Measurements from ENCODE around the gene SMAD3.

Gene SMAD3

DNA sequence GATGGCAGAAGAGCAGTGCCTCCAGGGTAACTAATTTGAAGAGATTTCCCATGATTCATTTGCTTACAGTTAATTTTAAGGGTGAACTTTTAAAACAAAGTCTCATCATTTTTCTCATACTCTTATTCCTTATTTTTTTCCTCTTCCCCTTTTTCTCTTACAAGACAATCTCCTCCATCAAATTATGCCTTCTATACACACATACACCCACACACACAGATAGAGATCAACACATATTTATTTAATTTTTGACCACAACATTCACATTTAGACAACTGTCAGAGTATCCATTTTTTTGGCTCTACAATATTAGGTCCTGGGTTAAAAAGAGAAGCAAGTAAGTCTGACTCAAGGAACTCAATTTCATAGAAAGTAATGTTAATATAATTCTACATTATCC lies 151.5 kb downstream of the SMAD3 start:
- in situ Hi-C loops (cut with MboI; ENCODE audit: low pct_unique_long_range_greater_than_20kb, low sequenced_read_pairs, unreplicated experiment), result no loop called here
- TF ChIP-seq CTCF (IDR thresholded peaks at IDR 0.05; ENCODE audit: extremely low read depth, insufficient read depth, missing control alignments), result no peak
- DNase-seq (ENCODE audit: low spot score), result no peak

DNA sequence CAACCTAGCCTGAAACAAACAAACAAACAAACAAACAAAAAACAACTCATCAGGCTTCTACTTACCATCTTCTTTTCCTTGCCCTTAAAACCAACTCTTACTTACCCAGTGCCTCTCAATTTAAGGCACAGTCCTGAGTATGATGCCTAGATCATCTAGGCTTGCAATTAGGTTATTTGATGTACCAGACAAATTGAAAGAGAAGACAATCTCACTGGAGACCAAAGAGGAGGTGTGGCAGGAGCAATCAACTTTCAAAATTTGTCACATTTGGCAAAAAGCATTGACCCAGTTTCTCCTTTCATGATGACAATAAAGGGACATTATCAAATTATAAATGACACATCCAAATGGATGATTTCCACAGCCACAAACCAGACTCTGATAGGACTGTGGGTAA lies 153.0 kb downstream of the SMAD3 start:
- no peak for DNase-seq (ENCODE audit: low spot score)
- in situ Hi-C loops (cut with MboI; ENCODE audit: low pct_unique_long_range_greater_than_20kb, low sequenced_read_pairs, unreplicated experiment), result no loop called here
- TF ChIP-seq CTCF (IDR thresholded peaks at IDR 0.05; ENCODE audit: extremely low read depth, insufficient read depth, missing control alignments), result no peak

DNA sequence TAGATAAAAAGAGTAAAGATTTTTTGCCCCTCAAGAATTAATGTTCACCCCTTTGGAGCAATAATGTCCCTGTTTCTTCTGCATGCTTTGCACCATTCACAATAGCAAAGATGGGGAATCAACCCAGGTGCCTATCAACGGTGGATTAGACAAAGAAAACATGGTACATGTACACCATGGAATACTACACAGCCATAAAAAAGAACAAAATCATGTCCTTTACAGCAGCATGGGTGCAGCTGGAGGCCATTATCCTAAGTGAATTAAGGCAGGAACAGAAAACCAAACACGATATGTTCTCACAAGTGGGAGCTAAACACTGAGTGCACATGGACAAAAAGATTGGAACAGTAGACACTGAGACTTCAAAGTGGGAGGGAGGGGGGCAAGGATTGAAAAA lies 153.9 kb downstream of the SMAD3 start:
- TF ChIP-seq CTCF (IDR thresholded peaks at IDR 0.05; ENCODE audit: extremely low read depth, insufficient read depth, missing control alignments), result no peak
- in situ Hi-C loops (cut with MboI; ENCODE audit: low pct_unique_long_range_greater_than_20kb, low sequenced_read_pairs, unreplicated experiment), result no loop called here
- no peak for DNase-seq (ENCODE audit: low spot score)

- no peak for DNase-seq (ENCODE audit: low spot score)
- no peak for TF ChIP-seq CTCF (IDR thresholded peaks at IDR 0.05; ENCODE audit: extremely low read depth, insufficient read depth, missing control alignments)
- in situ Hi-C loops (cut with MboI; ENCODE audit: low pct_unique_long_range_greater_than_20kb, low sequenced_read_pairs, unreplicated experiment), result no loop called here
Observed at GRCh38 chr15:67224889-67225288, 159.5 kb downstream of the SMAD3 start.

DNA sequence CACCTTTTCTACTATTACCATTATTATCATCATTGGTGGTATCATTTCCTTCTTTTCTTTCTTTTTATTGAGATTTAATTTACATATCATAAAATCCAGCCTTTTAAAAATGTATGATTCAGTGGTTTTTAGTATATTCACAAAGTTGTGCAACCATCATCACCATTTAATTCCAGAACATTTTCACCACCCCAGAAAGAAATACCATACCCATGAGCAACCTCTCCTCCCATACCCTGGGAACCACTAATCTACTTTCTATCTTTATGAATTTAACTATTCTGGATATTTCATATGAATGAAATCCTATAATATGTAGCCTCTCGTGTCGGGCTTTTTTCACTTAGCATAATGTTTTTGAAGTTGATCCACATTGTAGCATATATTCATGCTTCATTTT lies 159.9 kb downstream of the SMAD3 start:
- no peak for TF ChIP-seq CTCF (IDR thresholded peaks at IDR 0.05; ENCODE audit: extremely low read depth, insufficient read depth, missing control alignments)
- DNase-seq (ENCODE audit: low spot score), result no peak
- in situ Hi-C loops (cut with MboI; ENCODE audit: low pct_unique_long_range_greater_than_20kb, low sequenced_read_pairs, unreplicated experiment), result no loop called here

DNA sequence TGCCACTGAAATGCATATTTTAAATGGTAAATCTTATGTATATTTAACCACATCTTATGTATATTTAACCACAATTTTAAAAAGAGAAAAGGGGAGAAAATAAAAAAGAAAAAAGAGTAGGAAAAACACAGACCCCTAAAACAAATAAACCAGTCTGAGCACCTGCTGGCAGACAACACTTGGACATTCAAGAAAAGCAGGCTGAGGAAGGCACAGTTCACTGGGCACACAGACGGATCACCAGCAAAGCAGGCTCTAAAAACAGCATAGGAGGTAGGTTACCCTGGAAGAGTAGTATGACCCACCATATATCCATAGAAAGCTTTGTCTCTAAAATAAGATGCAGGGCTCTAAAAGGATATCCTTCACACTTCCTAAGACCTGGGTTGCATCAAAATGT lies 162.0 kb downstream of the SMAD3 start:
- no peak for TF ChIP-seq CTCF (IDR thresholded peaks at IDR 0.05; ENCODE audit: extremely low read depth, insufficient read depth, missing control alignments)
- in situ Hi-C loops (cut with MboI; ENCODE audit: low pct_unique_long_range_greater_than_20kb, low sequenced_read_pairs, unreplicated experiment), result no loop called here
- DNase-seq (ENCODE audit: low spot score), result no peak

DNA sequence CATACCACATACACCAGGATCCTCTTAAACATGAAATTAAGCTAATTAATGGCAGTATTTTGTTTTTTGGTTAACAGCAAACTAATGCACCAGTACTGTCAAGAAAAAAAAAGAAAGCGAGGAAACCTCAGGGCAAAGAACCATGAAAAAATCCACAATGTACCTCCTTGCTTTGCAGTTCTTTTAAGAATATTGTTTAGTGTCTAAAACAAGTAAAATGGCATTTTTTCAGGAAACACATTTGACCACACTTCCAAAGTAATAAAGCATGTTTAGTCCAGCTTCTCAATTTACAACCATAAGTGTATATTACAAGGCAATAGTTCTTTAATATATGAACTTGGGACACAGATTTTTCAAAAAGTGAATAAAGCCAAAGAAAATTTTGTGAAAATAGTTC lies 162.4 kb downstream of the SMAD3 start:
- no peak for TF ChIP-seq CTCF (IDR thresholded peaks at IDR 0.05; ENCODE audit: extremely low read depth, insufficient read depth, missing control alignments)
- in situ Hi-C loops (cut with MboI; ENCODE audit: low pct_unique_long_range_greater_than_20kb, low sequenced_read_pairs, unreplicated experiment), result no loop called here
- no peak for DNase-seq (ENCODE audit: low spot score)
